Fibroblast of the conjunctiva (primary cell): Measurements from ENCODE around the gene SH3BP4.

Experiments used
- DNase-seq: peaks from one replicate; pipeline ENCODE4 v3.0.0-alpha.2; 2010; ENCODE audit warnings: low read depth

Gene SH3BP4

GRCh38 chr2:234983011-234983726 is 31.4 kb downstream of the SH3BP4 start:
- no peak for DNase-seq

GRCh38 chr2:234985608-234986245 is 33.9 kb downstream of the SH3BP4 start:
- DNase-seq = no peak

GRCh38 chr2:234986390-234986789 is 34.6 kb downstream of the SH3BP4 start:
- no peak for DNase-seq

GRCh38 chr2:234986876-234987720 is 35.3 kb downstream of the SH3BP4 start:
- no peak for DNase-seq

GRCh38 chr2:234987754-234988153 is 35.9 kb downstream of the SH3BP4 start:
- DNase-seq = no peak

GRCh38 chr2:234988491-234988890 is 36.7 kb downstream of the SH3BP4 start:
- DNase-seq = no peak

- DNase-seq = no peak
Measured at GRCh38 chr2:234989183-234989701, 37.4 kb downstream of the SH3BP4 start.

GRCh38 chr2:234990300-234990699 is 38.5 kb downstream of the SH3BP4 start:
- no peak for DNase-seq

GRCh38 chr2:234991290-234991689 is 39.5 kb downstream of the SH3BP4 start:
- DNase-seq = no peak

- DNase-seq = no peak
Measured at GRCh38 chr2:234991793-234992192, 40.0 kb downstream of the SH3BP4 start.

- DNase-seq = no peak
Measured at GRCh38 chr2:234992196-234992595, 40.4 kb downstream of the SH3BP4 start.

- no peak for DNase-seq
Measured at GRCh38 chr2:234992624-234993349, 41.0 kb downstream of the SH3BP4 start.

- DNase-seq = no peak
Measured at GRCh38 chr2:234993541-234993981, 41.7 kb downstream of the SH3BP4 start.

- DNase-seq = no peak
Measured at GRCh38 chr2:234994438-234995321, 42.9 kb downstream of the SH3BP4 start.

- DNase-seq = no peak
Measured at GRCh38 chr2:234995332-234996068, 43.7 kb downstream of the SH3BP4 start.

- no peak for DNase-seq
Measured at GRCh38 chr2:234996069-234996940, 44.5 kb downstream of the SH3BP4 start.

GRCh38 chr2:234996941-234997270 is 45.1 kb downstream of the SH3BP4 start:
- DNase-seq = no peak

GRCh38 chr2:234997389-234997788 is 45.6 kb downstream of the SH3BP4 start:
- DNase-seq = no peak
